SJSA1 (cell line): ENCODE measurements around the gene KASH5. TPM values are rescaled to one million over a fixed set of nuclear protein-coding genes. Genes with fewer than 3 reads are reported as not detected.
"Not testable (repeated sequence)": the region's sequence is repeated elsewhere in the genome, so short reads cannot be mapped to it uniquely, and the experiment has no call there.

Experiments used
- DNase-seq, 2 experiments: peaks; one replicate each; pipeline ENCODE4 v3.0.0-alpha.2; 2015 to 2020; ENCODE audit warnings: low spot score in 2 of 2, low read depth in 1 of 2
- H3K27ac ChIP-seq: fragments of 250-450 bp; sonication (Bioruptor Pico); 2 replicates; pipeline ENCODE4 v1.5.1; 2020; ENCODE audit warnings: mild to moderate bottlenecking, moderate library complexity
- H3K27me3 ChIP-seq: fragments of 250-450 bp; sonication (Bioruptor Pico); replicated peaks from 2 replicates; pipeline ENCODE4 v1.5.1; 2020; ENCODE audit warnings: mild to moderate bottlenecking, moderate library complexity
- H3K36me3 ChIP-seq: fragments of 250-450 bp; sonication (Bioruptor Pico); 2 replicates; pipeline ENCODE4 v1.5.1; 2020; ENCODE audit warnings: mild to moderate bottlenecking
- H3K4me1 ChIP-seq: fragments of 250-450 bp; sonication (Bioruptor Pico); replicated peaks from 2 replicates; pipeline ENCODE4 v1.6.1; 2021; ENCODE audit warnings: mild to moderate bottlenecking
- H3K4me3 ChIP-seq: fragments of 250-450 bp; sonication (Bioruptor Pico); 2 replicates; pipeline ENCODE4 v1.5.1; 2020; ENCODE audit warnings: mild to moderate bottlenecking
- H3K9me3 ChIP-seq: fragments of 250-450 bp; sonication (Bioruptor Pico); replicated peaks from 2 replicates; pipeline ENCODE4 v1.5.1; 2020; ENCODE audit warnings: mild to moderate bottlenecking
- total RNA-seq: library from RNA; depleted of rRNA; stranded (reverse); fragments of >200 nt; shearing (Covaris generic); gene quantifications from 2 replicates; pipeline ENCODE4 v1.2.3, GENCODE V29; 2014

KASH5 gene
- total RNA-seq, 1 experiment from 2014 or later = not detected

DNA sequence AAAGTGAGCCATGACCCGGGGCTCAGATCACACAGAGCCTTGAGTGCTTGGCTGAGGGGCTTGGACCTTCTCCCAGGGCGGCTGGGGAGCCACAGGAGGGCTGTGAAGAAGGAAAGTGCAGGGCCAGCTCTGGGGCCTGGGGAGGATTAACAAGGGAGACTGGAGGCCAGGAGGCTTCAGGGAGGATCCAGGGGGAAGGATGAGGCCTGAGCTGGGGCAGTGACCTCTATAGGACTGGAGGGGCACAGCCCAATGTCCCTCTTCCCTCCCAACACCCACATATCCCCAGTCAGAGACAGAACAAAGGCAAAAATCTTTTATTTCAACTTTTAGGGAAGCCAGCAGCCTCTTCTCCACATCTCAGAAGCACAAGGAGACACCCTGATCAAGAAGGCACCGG is 57.9 kb downstream of the KASH5 start:
- no peak for DNase-seq
- H3K4me1 ChIP-seq = peaks cover 10% of the 10 kb centered on the region
- peaks cover 15% of the 10 kb centered on the region for H3K27me3 ChIP-seq
- peaks cover 28% of the 10 kb centered on the region for H3K36me3 ChIP-seq
- no peak overlapping the region for H3K27ac ChIP-seq
- no peak overlapping the region for H3K4me3 ChIP-seq
- H3K9me3 ChIP-seq = no peaks in the 10 kb centered on the region

DNA sequence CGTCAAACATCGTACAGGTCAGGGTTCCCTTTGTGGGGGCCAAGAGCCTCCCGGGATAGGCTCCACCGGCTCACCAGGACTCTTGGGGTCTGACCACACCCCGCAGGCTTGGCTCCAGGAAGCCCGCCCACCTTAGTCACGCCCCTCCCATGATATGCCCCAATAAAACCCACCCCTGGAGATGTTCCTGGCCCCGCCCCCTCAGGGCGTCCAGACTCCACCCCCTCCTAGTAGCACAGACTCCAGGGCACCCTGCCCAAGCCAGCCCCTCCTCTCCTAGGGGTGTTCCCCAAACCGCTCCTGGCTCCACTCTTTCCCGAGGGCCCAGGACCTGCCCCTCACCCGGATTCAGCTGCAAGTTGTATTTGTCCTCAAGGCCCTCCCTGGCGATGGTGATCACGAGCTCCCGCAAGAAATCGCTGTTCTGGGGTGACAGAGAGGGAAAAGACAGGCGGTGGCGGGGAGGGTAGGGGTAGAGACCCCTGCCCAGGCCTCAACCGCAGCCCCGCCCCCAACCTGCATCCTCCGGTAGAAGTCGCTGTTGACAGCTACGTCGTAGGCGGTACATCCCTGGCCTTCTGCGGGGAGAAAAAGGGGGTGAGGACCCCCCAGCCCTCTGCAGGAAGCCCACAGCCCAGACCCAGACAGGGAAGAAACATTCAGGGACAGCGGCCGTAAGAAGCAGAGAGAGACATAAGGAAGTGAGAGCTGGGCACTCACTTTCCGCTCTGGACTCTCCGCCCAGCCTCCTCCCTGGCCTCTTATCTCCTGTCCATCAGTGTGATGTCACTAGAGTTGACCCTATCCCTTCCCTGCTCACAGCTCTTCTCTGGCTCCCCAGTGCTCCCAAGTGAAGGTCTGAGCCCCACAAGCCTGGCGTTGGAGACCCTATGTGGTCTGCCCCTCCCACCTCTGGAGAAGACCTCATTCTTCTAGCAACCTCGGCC is 59.7 kb downstream of the KASH5 start:
- Histone ChIP-seq H3K9me3 (no peaks in the 10 kb centered on the region), H3K27me3 (no peaks in the 10 kb centered on the region), H3K4me3 (no peak overlapping the region), H3K36me3 (peaks cover 28% of the 10 kb centered on the region), H3K4me1 (peaks cover 10% of the 10 kb centered on the region), H3K27ac (no peak overlapping the region)
- peak in 1 of 2 experiments; percentile 69 for DNase-seq

DNA sequence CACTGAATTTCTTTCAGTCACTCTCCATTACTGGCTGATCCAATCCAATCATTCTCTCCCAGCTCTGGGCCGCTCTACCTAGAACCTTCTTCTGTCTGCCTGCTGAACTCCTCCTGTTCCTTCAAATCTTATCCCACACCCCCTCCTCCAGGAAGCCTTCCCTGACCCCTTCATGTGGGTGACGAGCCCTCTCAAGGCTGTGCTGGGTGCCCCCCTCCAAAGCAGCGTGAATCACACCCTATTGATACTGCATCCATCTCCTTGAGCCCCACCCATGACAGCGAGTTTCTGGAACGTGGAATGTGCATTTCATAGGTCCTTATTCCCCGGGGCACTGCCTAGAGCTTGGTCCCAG is 60.4 kb downstream of the KASH5 start:
- Histone ChIP-seq H3K27ac (no peak overlapping the region), H3K9me3 (no peaks in the 10 kb centered on the region), H3K27me3 (no peaks in the 10 kb centered on the region), H3K36me3 (peaks cover 28% of the 10 kb centered on the region), H3K4me3 (no peak overlapping the region), H3K4me1 (peaks cover 7% of the 10 kb centered on the region)
- DNase-seq = no peak

DNA sequence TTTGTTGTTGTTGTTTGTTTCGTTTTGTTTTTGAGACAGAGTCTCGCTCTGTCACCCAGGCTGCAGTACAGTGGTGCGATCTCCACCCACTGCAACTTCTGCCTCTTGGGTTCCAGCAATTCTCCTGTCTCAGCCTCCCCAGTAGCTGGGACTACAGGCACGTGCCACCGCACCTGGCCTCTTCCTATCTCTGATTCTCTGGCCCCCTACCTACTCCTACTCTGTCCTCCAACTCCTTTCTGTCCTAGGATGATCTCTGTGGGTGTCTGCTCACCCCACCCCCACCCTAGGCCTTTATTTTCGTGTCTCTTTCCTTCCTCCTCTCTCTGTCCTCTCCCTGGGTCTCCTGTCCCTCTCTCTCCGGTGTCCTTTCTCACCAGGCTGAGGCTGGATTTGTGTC is 62.4 kb downstream of the KASH5 start:
- no peaks in the 10 kb centered on the region for H3K9me3 ChIP-seq
- H3K4me3 ChIP-seq = no peak overlapping the region
- peaks cover 28% of the 10 kb centered on the region for H3K36me3 ChIP-seq
- no peaks in the 10 kb centered on the region for H3K27me3 ChIP-seq
- no peak for DNase-seq
- no peak overlapping the region for H3K27ac ChIP-seq
- peaks cover 13% of the 10 kb centered on the region for H3K4me1 ChIP-seq

DNA sequence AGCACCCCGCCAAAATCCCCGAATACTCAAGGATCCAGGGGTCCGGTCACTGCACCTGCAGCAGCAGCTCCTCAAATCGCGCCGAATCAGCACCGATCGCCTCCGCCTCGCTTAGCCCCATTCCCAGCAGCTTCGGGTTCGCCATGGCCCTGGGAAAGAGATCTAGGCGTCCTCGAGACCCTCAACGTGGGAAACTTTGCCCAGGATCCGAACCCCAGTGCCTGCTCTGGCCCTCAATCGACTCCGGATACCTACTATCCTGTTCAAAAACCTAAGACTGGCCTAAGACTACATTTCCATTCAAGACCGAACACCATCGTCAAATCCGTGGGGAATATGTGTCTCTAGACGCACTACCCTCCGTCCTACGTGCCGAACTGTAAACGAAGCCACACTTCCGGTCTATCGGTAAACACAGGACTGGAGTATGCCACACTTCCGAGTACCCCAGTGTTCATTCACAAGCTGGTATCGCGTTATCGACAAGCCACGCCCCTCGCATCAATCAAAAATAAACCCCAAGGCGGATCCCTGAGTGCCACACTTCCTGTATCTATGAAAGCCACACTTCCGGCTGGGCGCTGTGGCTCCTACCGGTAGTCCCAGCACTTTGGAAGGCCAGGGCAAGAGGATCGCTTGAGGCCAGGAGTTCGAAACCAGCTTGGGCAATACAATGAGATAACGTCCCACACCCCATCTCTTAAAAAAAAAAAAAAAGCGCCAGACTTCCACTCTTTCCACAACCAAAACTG is 63.6 kb downstream of the KASH5 start, which contains the start of gene PIH1D1:
Gene PIH1D1, minus strand, starts transcription at position 385 of the 752 bp plus-strand sequence. Its CDS starts 240 bp downstream, at position 145.
- Histone ChIP-seq H3K27ac (peak within 1 kb of the TSS; percentile 88), H3K27me3 (no peaks in the 10 kb centered on the region), H3K4me3 (peak within 1 kb of the TSS; percentile 55), H3K4me1 (peaks cover 25% of the 10 kb centered on the region), H3K9me3 (no peaks in the 10 kb centered on the region), H3K36me3 (peaks cover 26% of the 10 kb centered on the region)
- DNase-seq = peak; percentile 94 to 99

GRCh38 chr19:49453013-49453756 is 65.1 kb downstream of the KASH5 start, which contains the start of gene ALDH16A1:
Gene ALDH16A1, plus strand, starts transcription at chr19:49453225. Its CDS starts 107 bp downstream, at chr19:49453332.
- Histone ChIP-seq H3K27ac (peak within 1 kb of the TSS; percentile 88), H3K27me3 (no peaks in the 10 kb centered on the region), H3K9me3 (no peaks in the 10 kb centered on the region), H3K4me3 (peak within 1 kb of the TSS; percentile 55), H3K4me1 (peaks cover 25% of the 10 kb centered on the region), H3K36me3 (peaks cover 11% of the 10 kb centered on the region)
- peak; percentile 98 to 99 for DNase-seq

- Histone ChIP-seq H3K27me3 (no peaks in the 10 kb centered on the region), H3K27ac (peak overlapping the region; percentile 88), H3K4me1 (peaks cover 25% of the 10 kb centered on the region), H3K4me3 (peak overlapping the region; percentile 55), H3K36me3 (peaks cover 8% of the 10 kb centered on the region; the same call in 1 of the 2 replicates), H3K9me3 (no peaks in the 10 kb centered on the region)
- DNase-seq = no peak
Observed at GRCh38 chr19:49453757-49454240, 65.8 kb downstream of the KASH5 start.

DNA sequence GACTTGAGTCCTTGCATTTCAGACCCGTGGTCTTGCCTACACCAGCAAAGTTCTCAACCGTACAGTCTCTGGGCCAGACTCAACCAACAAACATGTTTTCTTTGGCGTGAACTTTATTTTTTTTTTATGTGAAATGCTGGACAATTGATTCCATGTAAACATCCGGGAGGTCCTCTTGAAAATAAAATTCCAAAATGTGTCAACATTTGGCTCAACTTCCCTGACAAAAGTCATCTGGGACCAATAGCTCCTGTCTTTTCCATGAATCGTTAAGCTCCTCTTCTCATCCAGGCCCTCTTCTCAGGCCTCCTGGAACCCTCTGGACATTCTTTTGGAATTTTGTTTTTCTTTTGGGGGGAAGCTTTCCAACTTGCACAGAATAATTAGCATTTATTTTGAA is 67.7 kb downstream of the KASH5 start:
- Histone ChIP-seq H3K27me3 (no peaks in the 10 kb centered on the region), H3K36me3 (peaks cover 5% of the 10 kb centered on the region), H3K4me1 (peaks cover 25% of the 10 kb centered on the region), H3K4me3 (no peak overlapping the region), H3K27ac (peak overlapping the region; percentile 80), H3K9me3 (no peaks in the 10 kb centered on the region)
- DNase-seq = peak in 1 of 2 experiments; percentile 58

- Histone ChIP-seq H3K27me3 (no peaks in the 10 kb centered on the region), H3K9me3 (no peaks in the 10 kb centered on the region), H3K4me3 (no peak overlapping the region), H3K4me1 (peaks cover 25% of the 10 kb centered on the region), H3K27ac (peak overlapping the region; percentile 80), H3K36me3 (peaks cover 5% of the 10 kb centered on the region)
- peak in 1 of 2 experiments; percentile 31 for DNase-seq
Observed at GRCh38 chr19:49456326-49456725, 68.3 kb downstream of the KASH5 start.

DNA sequence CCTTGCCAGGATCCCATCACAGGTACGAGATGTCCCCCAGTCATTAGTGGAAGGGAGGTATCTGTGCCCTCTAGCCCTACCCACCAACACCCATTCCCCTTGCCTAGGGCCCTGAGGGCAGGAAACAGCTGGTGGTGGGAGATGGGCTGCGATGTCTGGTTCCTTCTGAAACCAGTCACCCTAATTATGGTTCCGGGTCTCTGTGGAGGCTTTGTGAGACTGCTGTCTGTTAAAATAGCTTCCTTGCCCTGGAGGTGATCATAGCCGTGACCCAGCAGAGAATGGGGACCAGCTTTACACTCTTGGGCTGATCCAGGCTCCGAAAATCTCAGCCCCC is 70.5 kb downstream of the KASH5 start:
- no peak overlapping the region for H3K4me3 ChIP-seq
- DNase-seq = no peak
- no peaks in the 10 kb centered on the region for H3K9me3 ChIP-seq
- H3K27me3 ChIP-seq = no peaks in the 10 kb centered on the region
- H3K27ac ChIP-seq = no peak overlapping the region
- peaks cover 22% of the 10 kb centered on the region for H3K4me1 ChIP-seq
- H3K36me3 ChIP-seq = peaks cover 5% of the 10 kb centered on the region

GRCh38 chr19:49459388-49459787 is 71.3 kb downstream of the KASH5 start:
- DNase-seq = no peak
- no peaks in the 10 kb centered on the region for H3K27me3 ChIP-seq

DNA sequence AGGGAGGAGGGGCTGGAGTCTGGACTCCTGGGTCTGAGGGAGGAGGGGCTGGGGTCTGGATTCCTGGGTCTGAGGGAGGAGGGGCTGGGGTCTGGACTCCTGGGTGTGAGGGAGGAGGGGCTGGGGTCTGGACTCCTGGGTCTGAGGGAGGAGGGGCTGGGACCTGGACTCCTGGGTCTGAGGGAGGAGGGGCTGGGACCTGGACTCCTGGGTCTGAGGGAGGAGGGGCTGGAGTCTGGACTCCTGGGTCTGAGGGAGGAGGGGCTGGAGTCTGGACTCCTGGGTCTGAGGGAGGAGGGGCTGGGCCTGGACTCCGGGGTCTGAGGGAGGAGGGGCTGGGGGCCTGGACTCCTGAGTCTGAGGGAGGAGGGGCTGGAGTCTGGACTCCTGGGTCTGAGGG is 73.1 kb downstream of the KASH5 start:
- H3K9me3 ChIP-seq, H3K27me3 ChIP-seq, H3K4me1 ChIP-seq, H3K4me3 ChIP-seq, H3K27ac ChIP-seq, DNase-seq: not testable (repeated sequence)
- H3K36me3 ChIP-seq = peaks cover 23% of the 10 kb centered on the region

More at GRCh38 chr19:49459388-49459787, 71.3 kb downstream of the KASH5 start:
- Histone ChIP-seq H3K4me1 (peaks cover 17% of the 10 kb centered on the region), H3K9me3 (no peaks in the 10 kb centered on the region), H3K27ac (no peak overlapping the region), H3K4me3 (no peak overlapping the region), H3K36me3 (peaks cover 12% of the 10 kb centered on the region)

- Histone ChIP-seq H3K9me3 (no peaks in the 10 kb centered on the region), H3K36me3 (peaks cover 23% of the 10 kb centered on the region), H3K27me3 (no peaks in the 10 kb centered on the region), H3K4me3 (no peak overlapping the region), H3K4me1 (peaks cover under 1% of the 10 kb centered on the region; the same call in 1 of the 2 replicates), H3K27ac (no peak overlapping the region)
- no peak for DNase-seq
Observed at GRCh38 chr19:49461656-49462055, 73.6 kb downstream of the KASH5 start.
